T1000 (cell line): ENCODE results near the gene ZNF668.
"Not testable (repeated sequence)": the region's sequence is repeated elsewhere in the genome, so short reads cannot be mapped to it uniquely, and the experiment has no call there.

ENCODE experiments used
- DNase-seq: peaks from one replicate; lab custom pipeline; 2025; ENCODE audit warnings: mixed read lengths; lab: John Stamatoyannopoulos, UW

Gene ZNF668

GRCh38 chr16:31100876-31101641, 27.0 kb upstream of the ZNF668 start:
- not testable (repeated sequence) for DNase-seq

GRCh38 chr16:31099860-31100638, 26.0 kb upstream of the ZNF668 start:
- no peak for DNase-seq

GRCh38 chr16:31094424-31095120, 20.5 kb upstream of the ZNF668 start, which contains the start of gene VKORC1:
Gene VKORC1 (minus strand): TSS chr16:31094797. CDS start chr16:31094729, 68 bp downstream.
- DNase-seq, result peak; percentile 95

GRCh38 chr16:31094088-31094423, 20.0 kb upstream of the ZNF668 start:
- no peak for DNase-seq

GRCh38 chr16:31093132-31093703, 19.2 kb upstream of the ZNF668 start:
- peak; percentile 48 for DNase-seq

- DNase-seq, result no peak
These were observed 18.3 kb upstream of the ZNF668 start for GRCh38 chr16:31092330-31092729.

- no peak for DNase-seq
These were observed 16.5 kb upstream of the ZNF668 start for GRCh38 chr16:31090540-31090939.

GRCh38 chr16:31089199-31089598, 15.2 kb upstream of the ZNF668 start:
- DNase-seq, result no peak

- DNase-seq, result no peak
These were observed 14.6 kb upstream of the ZNF668 start, which contains the start of gene PRSS53 for GRCh38 chr16:31088459-31089183. Gene PRSS53 (minus strand): TSS chr16:31088943. CDS start chr16:31088809, 134 bp downstream.

- no peak for DNase-seq
These were observed 13.9 kb upstream of the ZNF668 start for GRCh38 chr16:31087971-31088370.

GRCh38 chr16:31087481-31087880, 13.4 kb upstream of the ZNF668 start:
- DNase-seq, result no peak

GRCh38 chr16:31086629-31086906, 12.5 kb upstream of the ZNF668 start:
- no peak for DNase-seq

- DNase-seq, result no peak
These were observed 12.0 kb upstream of the ZNF668 start for GRCh38 chr16:31085873-31086628.

GRCh38 chr16:31085411-31085810, 11.4 kb upstream of the ZNF668 start:
- DNase-seq, result no peak

GRCh38 chr16:31084584-31085302, 10.7 kb upstream of the ZNF668 start:
- DNase-seq, result no peak

- no peak for DNase-seq
These were observed 9.9 kb upstream of the ZNF668 start for GRCh38 chr16:31083981-31084380.

- DNase-seq, result no peak
These were observed 9.5 kb upstream of the ZNF668 start for GRCh38 chr16:31083556-31083955.

- no peak for DNase-seq
These were observed 9.0 kb upstream of the ZNF668 start for GRCh38 chr16:31083081-31083480.

GRCh38 chr16:31082368-31083045, 8.5 kb upstream of the ZNF668 start:
- DNase-seq, result no peak
